GM12891 (cell line): ENCODE data around the gene ENOX1.

Experiments used
- DNase-seq: peaks from one replicate; pipeline ENCODE4 v3.0.0; 2011; ENCODE audit warnings: low spot score; ENCODE audit not compliant: insufficient read length
- FAIRE-seq: peaks from 2 replicates; lab custom pipeline; 2011; peaks lifted over from hg19 to GRCh38; lab: Jason Lieb, UNC
- PAX5 ChIP-seq: IDR thresholded peaks from 2 replicates; pipeline ENCODE4 v1.6.1; 2011; ENCODE audit warnings: low read length, moderate library complexity, mild to moderate bottlenecking; ENCODE audit not compliant: insufficient read depth, severe bottlenecking
- POLR2A ChIP-seq: IDR thresholded peaks from 2 replicates; pipeline ENCODE4 v1.6.1; 2011; ENCODE audit warnings: low read depth, low read length, control low read depth
- POLR2AphosphoS5 ChIP-seq: IDR thresholded peaks from 2 replicates; pipeline ENCODE4 v1.6.1; 2011; ENCODE audit warnings: low read depth, low read length, control low read depth
- POU2F2 ChIP-seq: IDR thresholded peaks from 2 replicates; pipeline ENCODE4 v1.6.1; 2011; ENCODE audit warnings: low read depth, mild to moderate bottlenecking, control low read depth, low read length, moderate library complexity
- SPI1 ChIP-seq: IDR thresholded peaks from 2 replicates; pipeline ENCODE4 v1.6.1; 2011; ENCODE audit warnings: low read depth, low read length, control low read depth
- TAF1 ChIP-seq: IDR thresholded peaks from 2 replicates; pipeline ENCODE4 v1.6.1; 2011; ENCODE audit warnings: low read depth, low read length, control low read depth

The ENOX1 gene

DNA sequence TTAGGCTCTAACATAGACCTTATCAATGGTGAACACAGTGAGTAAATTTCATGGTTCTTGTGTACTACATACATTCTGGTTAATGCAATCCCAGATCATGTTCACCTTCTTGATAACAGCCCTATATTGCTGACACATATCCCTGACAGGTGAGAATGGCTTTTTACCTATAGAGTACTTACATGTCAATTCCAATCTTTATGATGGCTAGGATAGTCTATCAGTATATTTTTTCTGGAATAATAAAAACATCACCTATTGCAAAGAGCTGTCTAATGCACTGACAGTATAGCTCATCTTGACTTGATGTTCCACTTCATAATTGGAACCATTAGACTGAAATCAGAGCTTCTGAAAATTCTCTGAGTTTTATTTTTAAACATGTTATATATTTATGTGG lies 199.4 kb downstream of the ENOX1 start:
- DNase-seq = no peak
- TF ChIP-seq PAX5 = no peak
- TF ChIP-seq SPI1 = no peak
- TF ChIP-seq POLR2AphosphoS5 = no peak
- no peak for TF ChIP-seq TAF1
- TF ChIP-seq POU2F2 = no peak
- TF ChIP-seq POLR2A = no peak
- no peak for FAIRE-seq

GRCh38 chr13:43584751-43585150 lies 202.0 kb downstream of the ENOX1 start:
- FAIRE-seq = no peak
- TF ChIP-seq PAX5 = no peak
- TF ChIP-seq POU2F2 = no peak
- no peak for TF ChIP-seq SPI1
- no peak for TF ChIP-seq POLR2A
- TF ChIP-seq POLR2AphosphoS5 = no peak
- TF ChIP-seq TAF1 = no peak
- no peak for DNase-seq

DNA sequence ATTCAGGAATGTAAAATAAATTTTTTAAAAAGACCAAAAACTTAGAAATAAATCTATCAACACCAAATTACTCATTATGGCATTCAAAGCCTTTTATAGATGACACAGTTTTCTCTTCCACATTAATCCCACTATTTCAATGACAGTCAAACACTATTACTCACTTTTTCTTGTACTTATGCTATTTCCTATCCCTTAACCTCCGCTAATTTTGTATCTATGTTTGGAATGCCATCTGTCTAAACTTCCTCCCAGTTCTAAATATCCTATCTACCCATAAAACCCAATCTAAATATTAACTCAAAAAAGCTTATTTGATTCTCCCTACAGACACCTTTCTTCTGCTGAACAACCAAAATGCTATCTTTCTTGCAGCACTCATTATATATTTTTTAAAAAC lies 203.5 kb downstream of the ENOX1 start:
- TF ChIP-seq SPI1 (no peak), POLR2AphosphoS5 (no peak), PAX5 (no peak), POU2F2 (no peak), POLR2A (no peak), TAF1 (no peak)

GRCh38 chr13:43580280-43580679 lies 206.5 kb downstream of the ENOX1 start:
- no peak for FAIRE-seq
- no peak for DNase-seq
- TF ChIP-seq POU2F2 (no peak), POLR2AphosphoS5 (no peak), SPI1 (no peak), PAX5 (no peak), TAF1 (no peak), POLR2A (no peak)

More for the DNA sequence above, 203.5 kb downstream of the ENOX1 start:
- no peak for FAIRE-seq
- DNase-seq = no peak

DNA sequence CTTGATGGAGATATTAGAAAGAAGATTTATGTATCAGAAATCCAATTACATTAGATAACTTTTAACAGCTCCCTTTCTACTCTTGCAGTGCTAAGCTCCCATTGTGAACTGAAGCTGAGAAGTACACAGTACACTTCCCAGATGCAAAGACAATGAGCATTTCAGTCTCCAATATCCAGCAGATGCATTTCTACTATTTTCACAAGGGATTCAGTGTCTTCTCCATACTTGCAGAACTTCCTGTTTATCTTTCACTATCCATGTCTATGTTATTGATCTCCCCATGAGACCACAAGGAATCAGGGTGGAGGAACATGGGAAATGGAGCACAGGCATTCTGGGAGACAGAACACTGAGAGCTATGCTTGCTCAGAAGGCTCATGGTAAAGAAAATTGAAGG lies 207.5 kb downstream of the ENOX1 start:
- no peak for TF ChIP-seq POU2F2
- TF ChIP-seq SPI1 = no peak
- no peak for TF ChIP-seq POLR2AphosphoS5
- TF ChIP-seq TAF1 = no peak
- no peak for TF ChIP-seq PAX5
- TF ChIP-seq POLR2A = no peak
- no peak for FAIRE-seq

GRCh38 chr13:43574605-43575004 lies 212.2 kb downstream of the ENOX1 start:
- TF ChIP-seq POLR2A (no peak), TAF1 (no peak), PAX5 (no peak), POLR2AphosphoS5 (no peak), SPI1 (no peak)
- FAIRE-seq (peak; percentile 38), DNase-seq (no peak)

More for the DNA sequence above, 207.5 kb downstream of the ENOX1 start:
- DNase-seq = no peak

GRCh38 chr13:43573802-43574514 lies 212.8 kb downstream of the ENOX1 start:
- FAIRE-seq (no peak), DNase-seq (no peak)
- TF ChIP-seq PAX5 = no peak
- no peak for TF ChIP-seq SPI1
- no peak for TF ChIP-seq POLR2AphosphoS5
- no peak for TF ChIP-seq TAF1
- no peak for TF ChIP-seq POU2F2
- no peak for TF ChIP-seq POLR2A

- FAIRE-seq (no peak), DNase-seq (no peak)
- no peak for TF ChIP-seq POU2F2
- no peak for TF ChIP-seq PAX5
- TF ChIP-seq TAF1 = no peak
- no peak for TF ChIP-seq POLR2A
- no peak for TF ChIP-seq POLR2AphosphoS5
- TF ChIP-seq SPI1 = no peak
Measured at GRCh38 chr13:43573361-43573740, 213.4 kb downstream of the ENOX1 start.

GRCh38 chr13:43572656-43573360 lies 214.0 kb downstream of the ENOX1 start:
- TF ChIP-seq POU2F2 (no peak), SPI1 (no peak), TAF1 (no peak), POLR2A (no peak), POLR2AphosphoS5 (no peak), PAX5 (no peak)
- no peak for FAIRE-seq
- DNase-seq = no peak

DNA sequence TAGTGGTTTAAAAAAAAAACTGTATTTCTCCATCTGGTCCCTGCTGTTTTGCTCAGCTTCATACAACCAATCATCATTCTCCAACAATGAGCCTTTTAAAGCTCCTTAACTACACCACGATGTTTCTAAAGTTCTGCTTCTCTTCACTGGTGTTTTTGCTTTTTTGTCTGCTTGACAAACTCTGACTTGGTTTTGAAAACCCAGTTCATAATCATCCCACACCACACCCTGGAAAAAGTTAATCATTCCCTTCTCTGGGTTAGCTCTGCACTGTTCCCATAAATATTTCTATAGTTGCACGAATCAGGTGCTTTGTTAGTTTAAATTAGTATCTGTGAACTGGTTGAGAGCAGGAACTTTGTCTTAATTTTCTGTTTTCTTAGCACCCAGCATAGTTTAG lies 217.1 kb downstream of the ENOX1 start:
- DNase-seq = no peak
- no peak for FAIRE-seq
- TF ChIP-seq POLR2AphosphoS5 (no peak), TAF1 (no peak), POU2F2 (no peak), SPI1 (no peak), PAX5 (no peak), POLR2A (no peak)
